Smooth muscle cell (in vitro differentiated cells): ENCODE measurements around the gene STMP1. TPM values are rescaled to one million over a fixed set of nuclear protein-coding genes. Genes with fewer than 3 reads are reported as not detected.

ENCODE experiments used
- DNase-seq: peaks from one replicate; lab custom pipeline; 2025; ENCODE audit not compliant: unreplicated experiment; lab: John Stamatoyannopoulos, UW
- H2AFZ ChIP-seq: fragments of 200-600 bp; sonication (generic); 2 replicates; pipeline ENCODE4 v1.6.0; 2016; ENCODE audit warnings: antibody characterized with exemption, low read depth, mild to moderate bottlenecking
- H3F3A ChIP-seq: fragments of 200-600 bp; sonication (generic); 2 replicates; pipeline ENCODE4 v1.6.0; 2017; ENCODE audit warnings: antibody characterized with exemption, low read depth
- H3K27ac ChIP-seq: fragments of 200-600 bp; sonication (generic); 2 replicates; pipeline ENCODE4 v1.5.1; 2016; ENCODE audit warnings: low read depth, mild to moderate bottlenecking
- H3K27me3 ChIP-seq: fragments of 200-600 bp; sonication (generic); 2 replicates; pipeline ENCODE4 v1.6.1; 2016; ENCODE audit warnings: low read depth, mild to moderate bottlenecking
- H3K36me3 ChIP-seq: fragments of 200-600 bp; sonication (generic); 2 replicates; pipeline ENCODE4 v1.5.1; 2016; ENCODE audit warnings: low read depth
- H3K4me1 ChIP-seq: fragments of 200-600 bp; sonication (generic); 2 replicates; pipeline ENCODE4 v1.5.1; 2016; ENCODE audit warnings: low read depth
- H3K4me2 ChIP-seq: fragments of 200-600 bp; sonication (generic); 2 replicates; pipeline ENCODE4 v1.6.0; 2016; ENCODE audit warnings: mild to moderate bottlenecking
- H3K4me3 ChIP-seq: fragments of 200-600 bp; sonication (generic); 2 replicates; pipeline ENCODE4 v1.5.1; 2016; ENCODE audit warnings: mild to moderate bottlenecking
- H3K79me2 ChIP-seq: fragments of 200-600 bp; sonication (generic); 2 replicates; pipeline ENCODE4 v1.6.0; 2016; ENCODE audit warnings: low read depth, mild to moderate bottlenecking
- H3K9ac ChIP-seq: fragments of 200-600 bp; sonication (generic); 2 replicates; pipeline ENCODE4 v1.6.0; 2016; ENCODE audit warnings: low read depth
- H3K9me3 ChIP-seq: fragments of 200-600 bp; sonication (generic); replicated peaks from 2 replicates; pipeline ENCODE4 v1.5.1; 2016; ENCODE audit warnings: low read depth
- H4K20me1 ChIP-seq: fragments of 200-600 bp; sonication (generic); 2 replicates; pipeline ENCODE4 v1.6.0; 2016; ENCODE audit warnings: low read depth
- WGBS: methylation state at CpG from one replicate; pipeline ENCODE4 v1.1.7; 2016; ENCODE audit warnings: low lambda C conversion rate; 5-methylcytosine and 5-hydroxymethylcytosine counted together
- polyA plus RNA-seq: library from polyadenylated mRNA; unstranded; fragments of >200 nt; fragmentation: Nextera tagmentation; extraction: Ambion mirVana; gene quantifications from 2 replicates; pipeline ENCODE4 v1.2.1, GENCODE V29; 2016
- total RNA-seq: library from RNA; depleted of rRNA; stranded (reverse); fragments of >200 nt; gene quantifications from 2 replicates; pipeline ENCODE4 v1.2.3, GENCODE V29; 2014
- TF ChIP-seq, protein P1 (sequence below): fragments of 200-600 bp; sonication (generic); IDR thresholded peaks from 2 replicates; pipeline ENCODE4 v1.5.1; 2017; ENCODE audit warnings: borderline replicate concordance, mild to moderate bottlenecking, antibody characterized with exemption; ENCODE audit not compliant: insufficient read depth, poor library complexity, severe bottlenecking

The STMP1 gene
- total and polyA plus RNA-seq, 2 experiments from 2014 or later, result 26.6 to 72.1 TPM

DNA sequence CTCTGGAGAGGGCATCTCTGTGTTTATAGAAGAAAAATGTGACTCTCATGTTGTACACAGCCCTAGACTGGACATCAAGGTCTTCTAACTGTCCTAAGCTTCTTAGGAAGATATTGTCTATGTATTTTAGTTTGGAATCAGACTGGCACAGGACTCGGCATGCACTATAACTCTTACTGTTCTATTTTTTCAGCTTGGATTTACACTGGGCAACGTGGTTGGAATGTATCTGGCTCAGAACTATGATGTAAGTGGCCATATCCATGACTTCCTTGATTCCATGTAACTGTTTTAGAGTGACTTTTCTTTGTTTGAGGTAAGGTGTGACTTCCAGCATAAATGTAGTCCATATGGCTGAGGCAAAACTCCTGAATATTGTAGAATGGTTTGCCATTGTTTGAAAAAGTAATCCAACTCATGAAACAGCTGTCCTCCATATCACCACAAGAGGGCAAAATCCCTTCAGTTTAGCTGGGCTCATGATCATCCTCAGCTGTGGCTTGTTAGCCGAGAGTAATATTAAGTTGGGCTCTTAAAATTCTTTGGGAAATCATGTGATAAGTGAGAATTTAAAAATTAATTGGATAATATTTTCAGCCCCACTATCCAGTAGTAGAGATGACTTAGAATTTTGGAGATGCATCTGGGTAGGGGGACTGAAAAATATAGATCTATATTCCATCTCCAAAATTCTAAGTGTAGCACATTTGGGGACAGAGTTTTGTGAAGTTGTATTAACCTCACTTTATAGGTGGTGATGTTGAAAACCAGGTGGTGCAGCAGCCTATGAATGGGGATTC is 10.4 kb downstream of the STMP1 start:
- Histone ChIP-seq H3K4me2 (peak overlapping the region; percentile 9), H2AFZ (no peak overlapping the region)

DNA sequence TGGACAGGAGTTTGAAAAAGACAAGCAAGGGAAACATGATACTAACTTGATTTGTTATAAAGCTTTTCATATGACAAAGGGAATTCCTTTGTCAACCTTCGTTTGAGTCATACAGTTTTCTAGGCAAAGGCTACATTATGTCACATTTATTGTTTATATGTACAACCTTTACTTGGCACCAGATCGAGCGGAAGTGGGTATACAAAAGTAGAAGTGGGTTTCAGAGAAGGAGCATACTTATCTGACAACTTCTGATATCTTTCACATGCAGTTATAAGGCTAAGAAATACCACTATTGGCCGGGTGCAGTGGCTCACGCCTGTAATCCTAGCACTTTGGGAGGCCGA is 11.0 kb downstream of the STMP1 start:
- Histone ChIP-seq H3K4me3 (no peak overlapping the region), H2AFZ (no peak overlapping the region), H3K9ac (no peak overlapping the region), H3F3A (peaks cover 3% of the 10 kb centered on the region), H3K9me3 (no peaks in the 10 kb centered on the region), H3K36me3 (no peaks in the 10 kb centered on the region), H3K4me1 (peaks cover 4% of the 10 kb centered on the region), H3K27ac (peak overlapping the region; percentile 55), H3K4me2 (peak overlapping the region; percentile 9), H4K20me1 (no peaks in the 10 kb centered on the region), H3K27me3 (no peaks in the 10 kb centered on the region), H3K79me2 (peaks cover 63% of the 10 kb centered on the region)
- no peak for DNase-seq
- 83% methylated on average over 6 of the region's 6 CpGs for WGBS
- TF ChIP-seq, protein P1, sequence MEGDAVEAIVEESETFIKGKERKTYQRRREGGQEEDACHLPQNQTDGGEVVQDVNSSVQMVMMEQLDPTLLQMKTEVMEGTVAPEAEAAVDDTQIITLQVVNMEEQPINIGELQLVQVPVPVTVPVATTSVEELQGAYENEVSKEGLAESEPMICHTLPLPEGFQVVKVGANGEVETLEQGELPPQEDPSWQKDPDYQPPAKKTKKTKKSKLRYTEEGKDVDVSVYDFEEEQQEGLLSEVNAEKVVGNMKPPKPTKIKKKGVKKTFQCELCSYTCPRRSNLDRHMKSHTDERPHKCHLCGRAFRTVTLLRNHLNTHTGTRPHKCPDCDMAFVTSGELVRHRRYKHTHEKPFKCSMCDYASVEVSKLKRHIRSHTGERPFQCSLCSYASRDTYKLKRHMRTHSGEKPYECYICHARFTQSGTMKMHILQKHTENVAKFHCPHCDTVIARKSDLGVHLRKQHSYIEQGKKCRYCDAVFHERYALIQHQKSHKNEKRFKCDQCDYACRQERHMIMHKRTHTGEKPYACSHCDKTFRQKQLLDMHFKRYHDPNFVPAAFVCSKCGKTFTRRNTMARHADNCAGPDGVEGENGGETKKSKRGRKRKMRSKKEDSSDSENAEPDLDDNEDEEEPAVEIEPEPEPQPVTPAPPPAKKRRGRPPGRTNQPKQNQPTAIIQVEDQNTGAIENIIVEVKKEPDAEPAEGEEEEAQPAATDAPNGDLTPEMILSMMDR, result no peak

More for the DNA sequence above, 10.4 kb downstream of the STMP1 start:
- no peak overlapping the region for H3K4me3 ChIP-seq
- H3K9ac ChIP-seq, result no peak overlapping the region
- no peaks in the 10 kb centered on the region for H4K20me1 ChIP-seq
- H3K27ac ChIP-seq, result peak overlapping the region; percentile 55
- H3K4me1 ChIP-seq, result peaks cover 4% of the 10 kb centered on the region
- no peaks in the 10 kb centered on the region for H3K27me3 ChIP-seq
- no peaks in the 10 kb centered on the region for H3F3A ChIP-seq
- H3K9me3 ChIP-seq, result no peaks in the 10 kb centered on the region
- peaks cover 64% of the 10 kb centered on the region for H3K79me2 ChIP-seq
- TF ChIP-seq, protein P1, result peak; percentile 82
- 54% methylated on average over 3 of the region's 3 CpGs for WGBS
- H3K36me3 ChIP-seq, result no peaks in the 10 kb centered on the region
- no peak for DNase-seq

DNA sequence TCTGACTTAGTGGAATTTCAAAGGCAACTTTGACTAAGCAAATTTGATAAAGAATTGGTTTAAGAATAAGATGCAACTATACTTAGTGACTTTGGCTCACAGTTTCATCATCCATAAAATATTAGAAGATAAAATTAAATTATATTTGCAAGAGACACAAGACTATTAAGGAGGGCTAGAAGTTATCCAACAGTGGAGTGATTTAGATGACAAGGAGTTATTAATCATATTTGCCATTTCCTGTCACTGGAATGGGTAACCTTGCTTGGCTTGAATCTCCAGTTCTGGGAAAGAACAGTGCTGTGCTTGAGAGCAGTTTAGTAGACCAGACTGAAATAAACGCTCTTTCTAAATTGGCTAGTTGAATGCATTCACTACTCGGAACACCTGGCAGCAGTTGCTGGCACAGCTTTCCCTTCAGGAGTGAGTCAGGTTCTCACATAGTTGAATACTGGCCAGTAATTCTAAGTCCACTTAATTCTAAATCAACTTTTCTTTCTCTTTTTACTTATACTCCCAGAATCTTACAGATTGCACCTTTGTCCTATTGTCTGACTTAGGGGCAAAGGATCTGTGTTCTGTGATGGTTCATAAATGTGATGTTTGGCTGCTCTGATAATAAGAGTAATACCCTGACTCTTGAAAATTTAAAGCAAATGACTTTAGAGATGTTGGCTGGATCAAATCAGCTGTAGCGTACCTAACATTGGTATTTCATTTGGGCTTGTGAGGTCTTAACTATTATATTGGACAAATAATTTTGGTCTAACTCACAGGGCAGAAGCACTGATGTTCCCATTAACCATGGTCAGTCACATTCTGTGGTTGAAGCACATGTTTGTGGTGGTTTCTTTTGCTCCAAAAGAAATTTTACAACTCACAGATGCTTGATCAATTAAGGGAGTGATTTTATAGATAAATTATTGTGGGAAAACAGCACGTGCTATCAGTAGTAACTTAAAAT is 16.6 kb downstream of the STMP1 start:
- no peaks in the 10 kb centered on the region for H4K20me1 ChIP-seq
- no peak overlapping the region for H3K4me3 ChIP-seq
- no peaks in the 10 kb centered on the region for H3K36me3 ChIP-seq
- DNase-seq, result no peak
- peaks cover 5% of the 10 kb centered on the region for H3F3A ChIP-seq
- peak overlapping the region; percentile 11 for H3K4me2 ChIP-seq
- H3K9ac ChIP-seq, result no peak overlapping the region
- H3K4me1 ChIP-seq, result peaks cover 2% of the 10 kb centered on the region
- no peaks in the 10 kb centered on the region for H3K9me3 ChIP-seq
- H3K27ac ChIP-seq, result peak overlapping the region; percentile 48
- H3K79me2 ChIP-seq, result peaks cover 24% of the 10 kb centered on the region
- H3K27me3 ChIP-seq, result no peaks in the 10 kb centered on the region
- WGBS, result 69% methylated on average over 4 of the region's 4 CpGs
- H2AFZ ChIP-seq, result no peak overlapping the region
- TF ChIP-seq, protein P1, result no peak
